Heart left ventricle (tissue), 13 donors: Measurements from ENCODE around the gene DOCK1.

ENCODE experiments used
- POLR2A ChIP-seq, 2 donors: fragments of 450-650 bp; IDR thresholded peaks; one replicate each; pipeline ENCODE4 v1.6.1; 2017; ENCODE audit warnings: antibody characterized with exemption in 2 of 2, mild to moderate bottlenecking in 2 of 2, moderate library complexity in 2 of 2
- TF ChIP-seq, protein P1 (sequence below), 12 donors: fragments of 200-600 bp; sonication (generic) in 4 of 12; IDR thresholded peaks; one replicate each; pipeline versions ENCODE4 v1.5.0 to v1.8.0; 2018 to 2022; ENCODE audit warnings: antibody characterized with exemption in 12 of 12, mild to moderate bottlenecking in 5 of 12
- donor health status: ischemic (EF 13 %, LVEDD 7.1; RV severe dilation, severe dysfunction).
- donor health status: DM: no; HTN: yes; CAD: no.
- donor health status: DM: no; HTN: no; CAD: no.
- donor health status: ischemic (EF 25% LVEDD 6.9; RV normal size, moderate dysfunction).
- donor health status: ischemic (EF 25% LVEDD 5.7; RV mildly dilated, moderate dysfunction).
- donor health status: ischemic (EF 35%, LVEDD 5.7; RV mildly dilated, moderate dysfunction).
- donor health status: nonischemic (EF 11% LVEDD 7.7; RV severe dilation, severe dysfunction).
- donor health status: DM: yes; HTN: yes; CAD: no.
- donor health status: PGD.
- donor health status: ischemic (EF 29% LVEDD 5.4; RV normal size, mild dysfunction).
- donor health status: nonischemic (EF 23%, LVEDD 6.1; RV moderate dilation, normal function).

DNA sequence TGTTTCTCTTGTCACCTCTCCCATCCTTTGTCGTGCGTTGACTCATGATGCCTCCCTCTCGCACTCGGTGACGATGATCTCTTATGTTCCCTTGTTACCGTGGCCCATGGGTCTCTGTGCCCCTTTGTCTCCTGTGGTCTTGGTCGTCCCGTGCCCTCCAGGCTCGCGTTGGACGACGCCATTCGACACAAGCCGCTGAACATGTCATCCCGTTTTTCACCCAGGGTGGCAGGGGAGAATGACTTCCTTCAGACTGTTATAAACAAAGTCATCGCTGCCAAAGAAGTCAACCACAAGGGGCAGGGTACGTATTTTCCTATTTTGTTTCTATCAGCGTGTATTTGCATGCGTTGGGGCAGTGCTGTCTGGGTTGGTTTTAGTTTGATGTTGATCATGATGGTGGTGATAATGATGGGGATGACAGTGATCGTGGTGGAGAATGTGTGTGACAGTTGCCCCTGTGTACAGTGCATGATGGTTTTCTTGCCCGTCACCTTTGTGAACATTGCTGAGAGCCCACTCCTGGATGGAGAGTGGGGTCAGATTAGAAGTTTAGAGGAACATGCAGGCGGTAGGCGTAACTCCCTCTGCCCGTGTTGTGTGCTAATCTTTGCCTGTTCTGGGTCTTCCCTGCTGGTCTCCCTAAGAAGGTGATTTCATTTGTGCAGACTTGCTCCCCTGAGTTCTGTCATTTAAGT is 107.0 kb downstream of the DOCK1 start:
- TF ChIP-seq, protein P1, sequence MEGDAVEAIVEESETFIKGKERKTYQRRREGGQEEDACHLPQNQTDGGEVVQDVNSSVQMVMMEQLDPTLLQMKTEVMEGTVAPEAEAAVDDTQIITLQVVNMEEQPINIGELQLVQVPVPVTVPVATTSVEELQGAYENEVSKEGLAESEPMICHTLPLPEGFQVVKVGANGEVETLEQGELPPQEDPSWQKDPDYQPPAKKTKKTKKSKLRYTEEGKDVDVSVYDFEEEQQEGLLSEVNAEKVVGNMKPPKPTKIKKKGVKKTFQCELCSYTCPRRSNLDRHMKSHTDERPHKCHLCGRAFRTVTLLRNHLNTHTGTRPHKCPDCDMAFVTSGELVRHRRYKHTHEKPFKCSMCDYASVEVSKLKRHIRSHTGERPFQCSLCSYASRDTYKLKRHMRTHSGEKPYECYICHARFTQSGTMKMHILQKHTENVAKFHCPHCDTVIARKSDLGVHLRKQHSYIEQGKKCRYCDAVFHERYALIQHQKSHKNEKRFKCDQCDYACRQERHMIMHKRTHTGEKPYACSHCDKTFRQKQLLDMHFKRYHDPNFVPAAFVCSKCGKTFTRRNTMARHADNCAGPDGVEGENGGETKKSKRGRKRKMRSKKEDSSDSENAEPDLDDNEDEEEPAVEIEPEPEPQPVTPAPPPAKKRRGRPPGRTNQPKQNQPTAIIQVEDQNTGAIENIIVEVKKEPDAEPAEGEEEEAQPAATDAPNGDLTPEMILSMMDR (IDR thresholded peaks at IDR 0.05): no peak
- TF ChIP-seq POLR2A (IDR thresholded peaks at IDR 0.05): no peak
